Measurements from ENCODE around the gene OSBPL10.

- no peak for TF ChIP-seq MAX (IDR thresholded peaks at IDR 0.05)
- TF ChIP-seq EP300 (IDR thresholded peaks at IDR 0.05) = no peak
- no peak for TF ChIP-seq CHD4 (IDR thresholded peaks at IDR 0.05; ENCODE audit: borderline replicate concordance)
- no peak for TF ChIP-seq CTCF (IDR thresholded peaks at IDR 0.05)
- no peak for TF ChIP-seq BHLHE40 (IDR thresholded peaks at IDR 0.05; ENCODE audit: low read depth, low read length)
- TF ChIP-seq RFX5 (IDR thresholded peaks at IDR 0.05) = no peak
- no peak for TF ChIP-seq MYC (IDR thresholded peaks at IDR 0.05; ENCODE audit: borderline replicate concordance, low read length)
- no peak for TF ChIP-seq RAD21 (conservative IDR thresholded peaks at IDR 0.05 in 1 of 2, IDR thresholded peaks at IDR 0.05 in 1 of 2)
- no peak for TF ChIP-seq MAFK (IDR thresholded peaks at IDR 0.05; ENCODE audit: partially characterized antibody)
- TF ChIP-seq E2F6 (IDR thresholded peaks at IDR 0.05; ENCODE audit: borderline replicate concordance, low read depth) = no peak
- no peak for TF ChIP-seq RCOR1 (IDR thresholded peaks at IDR 0.05; ENCODE audit: low read depth, low read length)
- no peak for TF ChIP-seq POLR2A (IDR thresholded peaks at IDR 0.05; ENCODE audit: low read length)
- no peak for TF ChIP-seq MAZ (IDR thresholded peaks at IDR 0.05; ENCODE audit: borderline replicate concordance, low read depth, low read length)
- no peak for TF ChIP-seq REST (IDR thresholded peaks at IDR 0.05)
Observed at GRCh38 chr3:31636694-31637442, 344.2 kb downstream of the OSBPL10 start.

Data from A549 (cell line).